Dedifferentiated amniotic fluid mesenchymal stem cell (primary cell): Measurements from ENCODE around the gene GGT1.
"Not testable (repeated sequence)": the region's sequence is repeated elsewhere in the genome, so short reads cannot be mapped to it uniquely, and the experiment has no call there.

Experiments used
- DNase-seq: peaks from one replicate; pipeline ENCODE4 v3.0.0-alpha.2; 2016; ENCODE audit errors: extremely low spot score

GGT1 gene

DNA sequence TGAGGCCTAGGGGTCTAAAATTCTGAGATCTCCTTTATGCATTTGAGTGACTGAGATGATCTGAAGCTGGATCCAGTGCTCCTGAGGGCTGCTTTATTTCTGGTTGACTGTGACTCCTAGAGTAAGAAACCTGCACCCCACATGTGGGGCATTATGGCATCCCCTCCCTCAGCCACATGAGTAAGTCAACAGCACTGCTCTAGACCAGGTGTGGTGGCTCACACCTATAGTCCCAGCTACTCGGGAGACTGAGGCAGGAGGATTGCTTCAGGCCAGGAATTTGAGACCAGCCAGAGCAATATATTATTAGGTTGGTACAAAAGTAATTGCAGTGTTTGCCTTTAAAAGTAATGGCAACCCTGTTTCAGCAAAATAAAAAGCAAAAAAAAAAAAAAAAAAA, 39.3 kb downstream of the GGT1 start:
- DNase-seq = not testable (repeated sequence)

DNA sequence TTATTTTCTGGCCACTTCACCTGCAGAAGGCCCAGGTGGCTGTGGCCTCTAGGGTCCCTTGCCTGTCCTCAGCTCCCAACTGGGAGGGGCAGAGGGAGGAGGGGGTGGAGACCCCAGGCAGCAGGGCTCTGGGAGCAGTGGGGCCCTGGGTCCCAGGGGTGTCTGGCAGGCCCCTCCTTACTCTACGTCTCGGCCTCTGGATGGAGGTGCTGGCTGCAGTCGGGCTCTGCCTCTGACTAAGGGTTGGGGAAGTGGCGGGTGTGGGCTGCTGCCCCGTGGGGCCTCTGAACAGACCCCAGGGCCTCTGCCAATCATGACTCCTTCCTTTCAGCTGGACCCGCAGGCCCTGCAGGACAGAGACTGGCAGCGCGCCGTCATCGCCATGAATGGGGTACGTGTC, 41.4 kb downstream of the GGT1 start:
- DNase-seq = not testable (repeated sequence)

- not testable (repeated sequence) for DNase-seq
Measured at GRCh38 chr22:24645408-24646399, 42.7 kb downstream of the GGT1 start.

DNA sequence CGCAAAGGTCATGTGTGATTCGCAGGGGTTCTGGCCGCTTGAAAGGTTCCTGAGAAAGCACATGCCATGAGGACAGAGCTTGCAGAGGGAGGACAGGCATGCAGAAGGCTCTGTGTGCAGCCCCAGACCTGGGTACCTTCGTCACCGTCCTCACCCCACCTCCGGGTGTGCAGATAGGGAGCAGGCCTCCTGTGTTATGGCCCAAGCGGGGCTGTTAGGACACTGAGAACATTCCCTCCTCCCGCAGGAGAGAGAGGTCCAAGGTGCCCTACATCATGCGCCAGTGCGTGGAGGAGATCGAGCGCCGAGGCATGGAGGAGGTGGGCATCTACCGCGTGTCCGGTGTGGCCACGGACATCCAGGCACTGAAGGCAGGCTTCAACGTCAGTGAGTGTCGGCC, 43.8 kb downstream of the GGT1 start:
- DNase-seq = not testable (repeated sequence)

DNA sequence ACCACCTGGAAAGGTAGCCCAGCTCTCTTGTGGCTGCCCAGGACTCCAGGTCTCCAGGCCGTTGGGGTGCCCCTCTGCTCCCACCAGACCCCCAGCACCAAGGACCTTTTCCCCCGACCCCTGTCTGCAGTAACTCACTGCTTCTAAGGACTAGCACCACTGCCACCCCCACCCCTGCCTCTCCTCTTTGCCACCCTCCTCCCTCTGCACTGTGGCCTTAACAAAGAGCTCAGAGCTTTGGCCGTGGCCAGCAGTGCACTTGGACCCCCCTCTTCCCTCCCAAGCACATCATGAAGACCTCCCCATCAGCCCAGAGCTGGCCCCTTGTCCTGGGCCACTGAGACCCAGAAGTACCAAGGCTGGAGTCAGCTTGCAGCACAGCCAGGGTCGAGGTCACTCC, 46.4 kb downstream of the GGT1 start:
- not testable (repeated sequence) for DNase-seq

GRCh38 chr22:24650884-24651283, 47.9 kb downstream of the GGT1 start:
- not testable (repeated sequence) for DNase-seq

GRCh38 chr22:24665395-24665794, 62.4 kb downstream of the GGT1 start:
- not testable (repeated sequence) for DNase-seq

DNA sequence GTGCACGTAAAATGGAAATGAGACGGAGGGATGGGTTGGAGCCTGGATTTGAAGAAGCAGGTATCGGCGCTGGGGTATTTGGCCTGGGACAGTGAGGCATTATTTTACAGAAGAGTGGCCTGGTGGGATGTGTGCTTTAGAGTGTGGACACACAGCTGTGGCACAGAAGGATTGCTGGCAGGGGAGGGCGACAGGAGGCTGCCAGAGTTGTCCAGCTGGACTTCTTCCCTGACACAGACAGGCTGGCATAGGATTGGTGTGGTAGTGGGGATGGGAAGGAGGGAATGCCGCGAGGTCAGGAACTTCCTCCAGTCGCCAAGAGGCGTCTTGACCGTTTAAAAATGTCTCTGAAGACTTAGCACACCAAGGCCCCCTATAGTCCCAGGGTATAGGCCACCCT, 64.9 kb downstream of the GGT1 start:
- not testable (repeated sequence) for DNase-seq

DNA sequence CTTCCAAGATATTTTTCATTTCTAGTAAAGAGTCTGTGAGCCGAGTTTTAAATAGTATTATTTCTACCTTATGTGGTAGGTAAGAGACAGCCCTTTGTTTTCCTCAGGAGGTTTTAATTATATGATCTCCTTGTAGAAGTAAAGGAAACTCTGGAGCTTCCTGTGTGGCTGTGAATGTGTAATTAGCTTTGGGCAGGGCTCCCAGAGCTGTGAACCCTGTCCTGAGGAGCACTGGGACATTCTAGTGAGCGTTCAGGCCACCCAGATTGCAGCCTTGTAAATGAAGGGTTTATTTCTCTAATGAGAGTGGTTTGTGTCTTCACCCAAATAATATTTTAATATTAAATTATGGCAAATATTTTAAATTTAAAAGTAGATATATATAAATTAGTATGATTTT, 69.5 kb downstream of the GGT1 start:
- DNase-seq = not testable (repeated sequence)
